Measurements from ENCODE around the gene NRG3. TPM values are rescaled to one million over a fixed set of nuclear protein-coding genes. Genes with fewer than 3 reads are reported as not detected.

The NRG3 gene
- total RNA-seq, 1 donor from 2014 or later = not detected

DNA sequence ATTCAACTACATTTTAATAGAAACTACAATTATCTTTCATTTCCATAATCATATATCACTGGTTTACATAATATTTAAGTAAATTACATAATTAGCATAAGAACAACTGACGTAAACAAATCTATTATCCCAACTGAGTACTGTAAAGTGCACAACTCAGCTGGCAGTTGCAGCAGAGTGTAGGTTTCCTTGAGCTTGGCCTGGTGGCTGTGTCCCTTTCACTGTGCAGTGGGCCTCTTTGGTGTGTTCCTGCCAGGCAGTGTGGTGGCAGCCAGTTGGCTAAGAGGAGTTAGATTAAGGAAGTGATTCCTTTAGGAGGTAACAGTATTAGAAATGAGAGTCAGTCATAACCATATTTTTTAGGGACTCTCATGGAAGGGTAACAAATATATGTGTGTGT, 7.0 kb downstream of the NRG3 start:
- DNase-seq (ENCODE audit: low read depth) = no peak

DNA sequence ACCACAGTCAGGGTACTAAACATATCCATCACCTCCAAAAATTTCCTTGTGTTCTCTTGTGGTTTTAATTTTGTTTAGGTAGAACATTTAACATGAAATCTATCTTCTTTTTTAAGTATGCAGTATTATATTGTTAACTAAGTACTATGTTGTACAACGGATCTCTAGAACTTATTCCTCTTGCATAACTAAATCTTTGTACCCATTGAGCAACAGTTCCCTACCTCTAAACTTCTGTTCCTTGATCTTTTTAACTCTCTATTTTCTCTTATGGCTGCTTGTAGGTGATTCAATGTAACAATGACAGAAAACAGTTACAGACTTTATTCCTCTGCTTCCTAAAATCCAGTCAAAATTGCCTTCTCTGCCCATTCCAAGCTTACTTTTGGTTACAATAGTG, 9.9 kb downstream of the NRG3 start:
- no peak for DNase-seq (ENCODE audit: low read depth)

DNA sequence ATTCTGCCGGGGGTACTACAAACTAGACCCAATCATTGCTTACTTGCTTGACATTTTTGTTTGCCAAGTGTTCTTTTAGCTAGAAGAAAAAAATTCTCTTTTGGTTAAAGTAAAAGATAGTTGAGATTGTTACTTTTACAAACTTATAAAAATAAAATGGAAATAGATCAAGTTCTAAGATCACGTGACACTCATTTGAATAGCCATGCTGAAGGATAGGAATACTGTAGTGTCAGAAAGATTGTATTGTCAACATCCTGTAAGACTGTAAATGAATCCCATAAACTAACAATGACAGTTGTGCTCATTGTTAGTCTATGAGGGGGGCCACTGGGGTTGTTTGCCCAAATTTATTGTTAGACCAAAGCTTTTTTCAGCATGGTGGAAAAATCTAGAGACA, 10.5 kb downstream of the NRG3 start:
- DNase-seq (ENCODE audit: low read depth) = no peak

DNA sequence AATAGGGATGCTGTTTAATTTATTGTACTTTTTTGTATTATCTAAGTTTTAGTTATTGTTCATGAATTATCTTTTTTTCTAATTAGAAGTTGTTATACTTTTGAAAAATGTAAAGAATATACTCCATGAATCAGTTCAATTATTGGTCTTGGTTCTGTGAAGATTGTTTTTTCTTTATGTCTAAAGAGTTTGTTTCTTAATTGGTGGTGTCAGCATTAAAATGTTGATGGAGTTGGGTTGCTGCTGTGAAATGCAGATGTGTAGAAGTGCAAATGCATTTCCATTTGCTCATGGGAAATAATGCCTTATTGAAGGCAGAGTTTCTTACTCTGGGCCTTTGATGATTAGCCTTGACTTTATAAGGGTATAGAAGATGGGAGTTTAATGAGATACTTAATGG, 11.9 kb downstream of the NRG3 start:
- no peak for DNase-seq (ENCODE audit: low read depth)

DNA sequence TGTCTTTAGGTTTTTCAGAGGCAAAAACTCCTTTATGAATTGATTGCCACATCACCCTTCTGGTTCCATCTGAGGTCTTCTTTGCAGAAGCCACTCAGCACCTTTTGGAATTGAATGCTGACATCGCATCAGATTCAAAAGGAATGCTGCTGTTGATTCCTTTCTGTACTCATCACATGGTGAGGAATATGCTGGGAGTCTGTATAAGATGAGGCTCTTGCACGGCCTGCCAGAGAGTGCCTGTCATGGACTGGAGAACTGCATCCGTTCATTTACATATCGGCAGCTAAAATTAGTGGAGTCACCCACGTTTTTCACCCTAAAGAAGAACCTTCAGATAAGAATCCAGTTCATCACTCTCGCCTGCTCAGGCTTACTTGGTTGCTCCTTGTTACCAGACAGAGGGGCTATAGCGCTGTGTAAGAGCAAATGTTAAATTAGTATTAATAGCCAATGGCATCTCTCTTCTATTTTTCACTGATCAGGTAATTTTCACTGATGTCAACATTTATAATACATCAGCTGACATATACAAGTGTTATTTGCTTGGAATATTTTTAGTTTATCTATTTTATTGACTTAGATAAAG, 14.3 kb downstream of the NRG3 start:
- no peak for DNase-seq (ENCODE audit: low read depth)

DNA sequence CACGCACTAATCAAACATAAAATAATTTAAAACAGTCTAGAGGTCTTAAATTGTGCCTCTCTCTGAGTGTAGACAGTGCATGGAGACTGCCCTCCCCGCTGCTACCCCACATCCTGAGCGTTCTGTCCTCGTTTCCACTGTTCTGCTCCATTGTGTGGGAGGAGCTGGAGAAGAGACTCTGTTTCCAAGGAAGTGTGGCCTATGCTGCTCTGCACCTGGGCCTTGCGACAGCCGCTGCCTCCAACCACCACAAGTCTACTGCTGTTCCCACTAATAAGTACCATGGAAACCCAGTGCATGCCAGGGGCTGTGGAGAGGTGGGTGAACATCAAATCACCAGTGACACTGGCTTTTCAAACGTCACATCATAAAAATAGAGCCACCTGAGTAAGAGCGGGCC, 19.6 kb downstream of the NRG3 start:
- DNase-seq (ENCODE audit: low read depth) = no peak

DNA sequence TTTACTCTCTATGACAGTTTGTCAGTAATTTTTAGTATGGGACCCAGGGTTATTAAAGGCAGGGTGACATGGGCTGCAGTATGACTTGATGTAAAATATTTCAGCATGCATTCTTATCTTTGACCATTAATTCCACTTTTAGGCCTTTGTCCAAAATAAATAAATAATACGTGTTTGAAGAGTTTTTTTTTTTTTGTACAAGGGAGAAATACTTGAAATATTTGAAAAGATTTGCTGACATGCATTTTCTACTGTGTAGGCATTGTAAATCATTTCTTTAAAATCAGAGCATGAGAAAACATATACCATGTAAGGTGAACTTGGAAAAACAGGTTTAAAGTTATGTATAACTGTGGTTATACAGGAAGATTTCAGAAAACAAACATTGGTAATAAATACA, 23.5 kb downstream of the NRG3 start:
- DNase-seq (ENCODE audit: low read depth) = no peak

DNA sequence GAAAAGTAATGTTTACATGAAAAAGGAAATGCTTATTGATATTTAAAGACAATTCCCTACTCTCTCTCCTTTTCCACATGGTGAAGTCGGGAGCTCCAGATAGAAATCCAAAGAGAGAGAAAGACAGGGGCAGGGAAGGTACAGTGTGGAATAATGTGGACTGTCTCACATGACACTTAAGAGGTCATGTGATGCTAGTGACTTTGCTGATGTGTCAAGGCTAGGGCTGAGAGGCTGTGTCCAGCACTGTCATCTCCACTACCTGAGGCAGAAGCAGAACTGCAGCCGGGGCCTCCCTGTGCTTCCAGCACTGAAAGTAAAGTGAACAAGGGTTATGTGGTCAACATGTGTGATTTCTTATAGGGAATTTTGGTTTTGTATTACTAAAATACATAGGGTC, 26.0 kb downstream of the NRG3 start:
- no peak for DNase-seq (ENCODE audit: low read depth)

DNA sequence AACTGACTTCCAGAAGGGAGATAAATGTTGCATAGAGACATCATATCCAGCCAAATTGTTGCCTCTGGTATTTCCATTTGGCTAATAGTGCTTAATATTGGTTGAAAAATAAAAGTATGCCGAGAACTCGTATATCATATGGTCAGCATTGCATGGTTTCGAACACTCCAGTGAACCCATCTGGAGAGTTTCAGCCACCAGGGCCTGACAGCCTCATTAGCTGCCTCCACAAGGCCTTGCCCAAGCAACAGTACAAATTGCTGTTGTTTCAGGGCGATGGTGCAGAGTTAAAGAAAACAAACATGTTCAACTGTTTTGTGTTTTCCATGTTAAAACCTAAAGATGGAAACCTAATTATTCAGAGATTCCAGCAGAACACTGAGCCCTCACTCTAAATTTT, 28.5 kb downstream of the NRG3 start:
- no peak for DNase-seq (ENCODE audit: low read depth)

DNA sequence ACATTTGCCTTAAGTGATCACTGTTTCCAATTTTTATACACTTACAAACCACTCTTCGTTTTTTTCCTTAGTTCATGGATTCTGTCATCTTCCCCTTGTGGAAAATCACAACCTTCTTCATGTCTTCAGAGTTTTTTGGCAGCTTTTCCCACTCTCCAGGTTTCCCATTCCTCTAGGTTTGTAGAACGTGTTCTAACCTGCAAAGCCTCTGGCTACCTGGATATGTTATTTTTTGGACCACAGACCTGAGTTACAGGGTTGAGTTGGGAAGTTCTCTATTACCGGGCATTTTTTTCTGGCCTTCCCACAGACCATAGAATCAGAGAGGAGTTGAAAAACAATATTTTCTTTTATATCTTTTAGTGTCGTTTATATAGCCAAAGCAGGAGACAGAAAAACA, 30.2 kb downstream of the NRG3 start:
- DNase-seq (ENCODE audit: low read depth) = no peak

DNA sequence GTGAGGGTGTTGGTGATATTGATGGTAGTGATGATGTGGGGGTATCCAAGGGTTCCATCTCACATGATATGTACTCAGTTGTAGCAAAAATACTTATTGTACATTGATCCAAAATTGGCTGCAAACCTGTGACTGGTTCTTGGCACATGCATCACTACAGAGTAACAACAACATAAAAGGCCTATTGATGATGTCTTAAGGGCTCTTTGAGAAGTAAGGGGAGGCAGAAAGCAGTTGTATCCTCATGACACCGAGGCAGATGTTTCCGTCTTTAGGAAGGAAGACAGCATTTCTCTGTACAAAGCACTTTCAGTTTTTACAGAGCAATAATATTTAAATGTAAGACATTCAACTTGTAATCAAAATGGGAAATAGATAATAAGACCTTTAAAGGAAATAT, 34.5 kb downstream of the NRG3 start:
- no peak for DNase-seq (ENCODE audit: low read depth)

DNA sequence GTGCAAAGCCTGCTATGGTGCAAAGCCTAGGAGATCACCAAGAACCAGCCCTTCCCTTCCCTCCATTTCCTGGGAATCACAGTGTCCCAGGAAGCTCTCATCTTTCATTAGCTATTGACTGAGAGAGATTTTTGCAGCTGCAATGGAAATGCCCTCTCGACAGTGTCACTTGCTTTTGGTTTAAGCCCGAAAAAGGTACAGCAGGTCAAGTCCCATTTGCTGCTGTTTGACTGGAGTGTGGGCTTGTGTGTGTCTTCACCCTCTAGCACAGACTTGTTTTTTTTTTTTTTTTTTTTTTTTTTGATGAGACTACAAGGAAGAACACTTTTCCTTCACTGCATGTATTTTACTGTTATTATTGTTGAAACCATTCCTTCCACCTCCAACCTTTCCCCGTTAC, 36.3 kb downstream of the NRG3 start:
- no peak for DNase-seq (ENCODE audit: low read depth)

DNA sequence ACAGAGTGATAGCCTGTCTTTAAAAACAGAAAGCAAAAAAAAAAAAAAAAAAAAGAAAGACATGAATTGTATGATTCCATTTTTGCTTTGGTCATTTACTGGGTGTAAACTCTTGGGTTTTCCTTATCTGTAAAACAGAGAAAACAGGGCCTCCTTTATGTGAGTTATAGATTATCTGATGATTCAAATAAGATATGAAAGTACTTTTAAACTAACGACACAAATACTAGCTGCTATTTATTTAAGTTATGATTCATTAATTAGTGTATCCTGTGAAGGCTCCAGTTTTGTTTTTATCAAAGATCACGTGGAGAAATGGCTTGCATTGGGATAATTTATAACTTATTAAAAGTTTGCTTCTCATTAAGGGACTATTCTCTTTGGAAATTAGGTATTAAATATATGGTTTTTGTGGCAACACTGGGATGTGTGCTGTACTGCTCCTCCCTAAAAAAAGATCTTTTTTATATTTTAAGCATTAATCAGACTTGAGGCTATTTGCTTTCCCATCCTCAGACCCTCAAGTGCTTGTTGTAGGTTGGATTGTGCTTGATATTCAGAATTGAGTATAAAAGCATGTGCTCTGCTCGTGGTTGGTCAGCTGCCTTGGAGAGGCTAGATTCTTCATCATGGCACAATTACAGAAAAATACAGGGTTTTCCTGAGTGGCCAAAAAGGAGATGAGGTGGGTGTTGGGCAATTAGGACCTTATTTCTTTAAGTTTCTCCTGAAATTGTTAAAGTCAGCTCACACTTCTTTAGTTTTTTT, 39.9 kb downstream of the NRG3 start:
- DNase-seq (ENCODE audit: low read depth) = no peak

DNA sequence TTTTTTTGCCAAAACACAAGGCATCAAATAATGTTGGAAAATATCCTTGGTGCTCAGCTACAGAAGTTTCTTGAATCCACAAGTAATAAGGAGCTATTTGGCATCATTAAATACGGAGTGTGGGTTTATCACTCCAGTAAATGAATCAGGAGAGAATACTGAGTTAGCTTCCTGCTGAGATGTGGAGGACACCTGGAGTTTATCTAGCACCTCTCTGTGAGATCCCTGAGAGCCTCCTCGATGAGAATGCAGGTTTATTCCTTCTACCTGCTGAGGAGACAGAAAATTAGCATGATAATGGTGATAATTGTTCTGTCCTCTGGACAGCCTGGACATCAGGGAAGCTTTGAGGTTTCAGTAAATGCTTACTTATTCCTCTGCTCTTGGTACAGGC, 40.5 kb downstream of the NRG3 start:
- DNase-seq (ENCODE audit: low read depth) = no peak

DNA sequence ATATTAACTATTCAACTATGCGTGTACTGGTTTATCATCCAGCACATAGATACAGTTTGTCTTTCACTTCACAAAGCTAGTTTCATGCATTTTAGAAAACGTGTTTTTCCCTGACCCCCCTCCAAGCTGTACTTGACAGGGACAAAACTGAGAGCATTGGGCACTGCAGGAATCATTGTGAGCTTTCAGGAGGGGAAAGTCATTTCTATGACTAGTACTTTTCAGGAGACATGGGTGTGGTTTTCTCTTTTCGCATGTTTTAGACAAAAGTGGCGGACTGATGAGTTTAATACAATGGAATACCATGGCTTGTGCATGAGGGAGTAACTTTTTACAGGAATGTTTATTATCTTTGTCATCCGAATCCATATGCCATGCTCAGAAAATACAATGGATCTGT, 42.7 kb downstream of the NRG3 start:
- no peak for DNase-seq (ENCODE audit: low read depth)

DNA sequence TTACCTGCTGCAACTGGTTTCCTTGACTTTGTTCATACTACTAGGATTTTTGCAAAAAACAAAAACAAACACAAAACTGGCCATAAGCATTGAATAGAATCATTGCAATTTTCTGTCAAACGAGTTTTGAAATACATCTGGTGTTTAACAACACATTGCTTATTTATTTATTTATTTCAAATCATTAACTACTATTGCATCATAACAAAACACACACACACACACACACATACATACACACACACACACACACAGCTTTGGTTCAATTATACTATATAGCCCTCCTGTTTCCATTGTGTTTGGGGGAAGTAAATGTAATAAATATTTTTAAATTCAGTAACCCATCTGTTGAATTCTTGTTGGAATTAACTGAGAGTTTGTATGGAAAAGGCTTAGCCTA, 43.8 kb downstream of the NRG3 start:
- DNase-seq (ENCODE audit: low read depth) = no peak

DNA sequence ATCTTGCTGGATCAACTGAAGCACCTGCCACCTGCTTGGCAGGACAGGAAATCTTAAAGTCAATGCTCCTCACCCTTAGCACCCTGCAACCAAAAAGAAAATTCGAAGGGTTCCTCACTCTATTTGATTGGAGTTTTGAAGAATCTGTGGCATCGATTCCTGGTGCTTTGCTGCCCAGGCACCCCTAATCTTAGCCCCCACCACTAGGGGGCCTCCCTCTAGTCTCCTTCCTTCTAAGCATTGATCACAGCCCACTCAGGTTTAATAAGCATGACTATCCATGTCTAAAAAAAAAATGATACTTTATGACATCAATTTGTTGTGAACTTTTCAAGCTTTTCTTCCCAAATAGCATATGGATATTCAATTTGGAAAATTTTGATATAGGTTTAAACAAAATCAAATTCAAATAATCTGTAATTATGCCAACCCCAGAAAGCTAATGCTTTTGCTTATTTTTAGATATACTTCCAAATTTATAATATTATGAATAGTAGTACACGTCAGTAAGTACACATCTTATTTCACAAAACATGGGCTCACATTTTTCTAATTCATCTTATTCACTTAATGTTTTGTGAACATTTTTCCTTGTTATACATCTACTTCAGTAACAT, 45.3 kb downstream of the NRG3 start:
- DNase-seq (ENCODE audit: low read depth) = no peak

DNA sequence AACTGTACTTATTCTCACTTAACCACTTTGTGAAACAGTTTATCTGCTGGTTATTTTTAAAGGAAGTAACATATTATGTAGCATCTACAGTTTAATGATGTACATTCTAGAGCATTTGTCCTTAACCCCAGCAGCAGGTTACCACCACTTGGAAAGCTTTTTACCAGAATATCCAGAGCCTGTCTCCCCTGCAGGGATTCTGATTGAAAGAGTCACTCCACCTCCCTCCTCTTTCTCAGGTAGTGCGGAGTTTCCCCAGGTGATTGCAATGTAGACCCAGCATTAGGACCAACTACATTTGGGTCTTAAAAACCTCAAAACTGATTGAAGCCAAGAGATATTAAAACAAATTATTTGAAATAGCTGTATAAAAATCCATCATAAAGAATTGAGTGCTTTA, 53.1 kb downstream of the NRG3 start:
- DNase-seq (ENCODE audit: low read depth) = no peak

DNA sequence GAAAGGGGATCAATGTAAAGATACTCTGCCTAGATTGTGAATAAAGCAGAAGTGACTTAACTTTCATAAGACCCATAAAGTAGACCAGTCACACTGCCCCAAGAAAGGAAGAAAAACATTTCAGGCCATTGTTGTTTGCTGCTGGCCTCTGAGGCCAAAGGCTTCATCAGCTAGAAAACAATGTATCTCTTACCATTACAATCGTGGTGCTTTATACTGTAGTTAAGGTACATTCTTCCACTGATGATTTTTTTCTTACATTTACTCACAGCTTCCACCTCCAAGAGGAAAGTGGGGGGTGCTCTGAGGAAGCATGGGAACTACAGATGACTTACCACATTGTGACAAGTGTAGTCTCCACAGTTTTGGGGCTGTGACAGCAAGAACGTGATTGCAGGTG, 68.6 kb downstream of the NRG3 start:
- no peak for DNase-seq (ENCODE audit: low read depth)

DNA sequence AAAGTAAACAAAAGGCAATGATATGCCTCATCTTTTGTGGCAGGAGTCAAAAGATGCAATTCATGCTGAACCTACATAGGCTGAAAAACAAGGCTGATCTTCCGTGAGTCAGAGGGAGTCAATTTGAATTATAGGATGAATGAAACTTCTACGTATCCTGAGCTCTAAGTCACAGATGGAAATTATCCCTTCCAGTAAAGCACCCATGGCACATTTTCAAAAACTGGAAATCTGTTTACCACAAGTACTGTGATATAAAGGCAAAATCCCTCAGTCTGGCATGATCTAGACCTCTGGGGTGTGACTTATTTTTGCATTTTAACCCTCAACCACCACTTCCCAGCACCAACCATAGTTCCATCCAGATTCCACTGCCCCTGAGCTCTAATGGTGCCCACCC, 69.6 kb downstream of the NRG3 start:
- DNase-seq (ENCODE audit: low read depth) = no peak

DNA sequence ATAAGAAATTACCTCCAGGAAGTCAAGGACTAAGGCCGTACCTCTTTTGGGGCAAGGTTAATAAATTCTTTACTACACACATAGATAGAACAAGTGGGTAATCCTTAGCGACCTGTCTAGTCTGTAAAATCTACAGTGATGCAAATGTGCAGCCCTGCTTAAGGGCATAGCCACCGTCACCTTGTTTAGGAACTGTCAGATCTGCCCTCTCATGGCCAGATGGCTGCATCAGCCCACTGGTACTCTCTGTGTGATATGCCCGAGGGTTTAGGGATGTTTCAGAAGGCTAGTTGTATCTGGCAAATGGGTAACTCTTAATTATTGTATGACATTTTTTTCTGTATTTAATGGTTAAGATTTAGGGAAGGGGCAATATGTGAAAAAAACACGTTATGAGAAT, 74.3 kb downstream of the NRG3 start:
- no peak for DNase-seq (ENCODE audit: low read depth)

DNA sequence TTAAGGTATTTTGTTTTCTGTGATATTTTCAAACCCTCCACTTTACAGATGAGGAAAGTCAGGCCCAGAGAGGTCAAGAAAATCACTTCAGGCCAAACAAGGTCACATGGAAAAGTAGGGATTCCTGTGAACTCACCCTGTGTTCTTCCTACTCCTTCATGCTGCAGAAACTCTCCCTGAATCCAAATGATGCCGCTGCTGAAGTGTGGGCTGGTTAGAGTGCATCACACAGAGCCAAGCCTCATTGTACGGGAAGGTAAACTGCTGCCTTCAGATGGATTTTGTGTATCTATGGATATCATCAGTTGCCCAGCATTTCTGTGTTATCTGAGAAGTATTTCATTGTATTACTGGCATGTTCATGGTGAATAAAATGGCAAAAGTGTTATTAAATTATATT, 75.4 kb downstream of the NRG3 start:
- no peak for DNase-seq (ENCODE audit: low read depth)

DNA sequence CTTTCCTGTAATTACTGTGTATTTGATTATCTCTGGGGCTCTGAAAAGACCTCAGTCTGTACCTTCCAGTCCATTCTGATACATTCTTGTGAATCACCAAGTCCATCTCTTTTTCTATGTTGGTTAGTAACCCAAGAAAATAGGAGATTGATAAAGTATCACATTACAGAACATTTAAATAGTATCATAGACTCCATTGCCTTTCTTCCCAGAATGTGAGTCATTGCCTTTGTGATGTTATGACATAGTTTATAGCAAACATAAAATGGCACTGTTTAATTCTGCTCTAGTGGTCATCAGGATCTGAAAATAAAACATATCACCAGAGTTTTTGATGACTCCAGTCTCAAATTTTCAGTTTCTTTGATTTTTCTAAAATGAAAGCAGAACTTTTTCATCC, 78.4 kb downstream of the NRG3 start:
- no peak for DNase-seq (ENCODE audit: low read depth)
